WERI-Rb-1 (cell line): ENCODE measurements around the gene LTN1.
"Not testable (repeated sequence)": the region's sequence is repeated elsewhere in the genome, so short reads cannot be mapped to it uniquely, and the experiment has no call there.

ENCODE experiments used
- DNase-seq: peaks from one replicate; pipeline ENCODE4 v3.0.0-alpha.2; 2020
- H3K27ac ChIP-seq: fragments of 250-450 bp; sonication (Bioruptor Pico); 2 replicates; pipeline ENCODE4 v1.5.1; 2020; ENCODE audit warnings: mild to moderate bottlenecking, moderate library complexity
- H3K27me3 ChIP-seq: fragments of 250-450 bp; sonication (Bioruptor Pico); 2 replicates; pipeline ENCODE4 v1.5.1; 2021; ENCODE audit warnings: mild to moderate bottlenecking, low read depth, moderate library complexity; ENCODE audit not compliant: insufficient read depth, severe bottlenecking
- H3K36me3 ChIP-seq: fragments of 250-450 bp; sonication (Bioruptor Pico); 2 replicates; pipeline ENCODE4 v1.5.1; 2020; ENCODE audit warnings: mild to moderate bottlenecking, moderate library complexity
- H3K4me3 ChIP-seq: 2 replicates; pipeline ENCODE4 v1.5.1; 2011; ENCODE audit warnings: low read depth, mild to moderate bottlenecking, control low read depth, low read length
- H3K9me3 ChIP-seq: fragments of 250-450 bp; sonication (Bioruptor Pico); 2 replicates; pipeline ENCODE4 v1.5.1; 2021; ENCODE audit warnings: mild to moderate bottlenecking, moderate library complexity; ENCODE audit not compliant: severe bottlenecking
- CTCF ChIP-seq: IDR thresholded peaks from 2 replicates; pipeline ENCODE4 v1.5.1; 2011; ENCODE audit warnings: low read depth, mild to moderate bottlenecking, control low read depth, inconsistent platforms, low read length

LTN1 gene

GRCh38 chr21:28991861-28992525, 684 bp downstream of the LTN1 start:
- peak overlapping the region; percentile 79 for H3K4me3 ChIP-seq
- DNase-seq, result no peak
- peaks cover 8% of the 10 kb centered on the region for H3K36me3 ChIP-seq
- H3K27me3 ChIP-seq, result no peaks in the 10 kb centered on the region
- no peak for TF ChIP-seq CTCF
- peak overlapping the region; percentile 80 for H3K27ac ChIP-seq
- H3K9me3 ChIP-seq, result no peaks in the 10 kb centered on the region

- DNase-seq, H3K27ac ChIP-seq, H3K9me3 ChIP-seq, H3K4me3 ChIP-seq, H3K27me3 ChIP-seq: not testable (repeated sequence)
- peaks cover 42% of the 10 kb centered on the region for H3K36me3 ChIP-seq
Observed at GRCh38 chr21:28988146-28988545, 4.5 kb downstream of the LTN1 start.

GRCh38 chr21:28986677-28987076, 6.0 kb downstream of the LTN1 start:
- no peak for DNase-seq
- Histone ChIP-seq H3K4me3 (no peak overlapping the region), H3K9me3 (no peaks in the 10 kb centered on the region), H3K27ac (no peak overlapping the region), H3K36me3 (peaks cover 55% of the 10 kb centered on the region), H3K27me3 (no peaks in the 10 kb centered on the region)
- TF ChIP-seq CTCF, result no peak

- DNase-seq, result no peak
- Histone ChIP-seq H3K27me3 (no peaks in the 10 kb centered on the region), H3K4me3 (no peak overlapping the region), H3K36me3 (peaks cover 78% of the 10 kb centered on the region), H3K27ac (no peak overlapping the region), H3K9me3 (no peaks in the 10 kb centered on the region)
- TF ChIP-seq CTCF, result no peak
Observed at GRCh38 chr21:28982637-28983036, 10.0 kb downstream of the LTN1 start.

GRCh38 chr21:28979092-28979491, 13.6 kb downstream of the LTN1 start:
- no peak overlapping the region for H3K27ac ChIP-seq
- no peaks in the 10 kb centered on the region for H3K9me3 ChIP-seq
- H3K4me3 ChIP-seq, result no peak overlapping the region
- TF ChIP-seq CTCF, result no peak
- peaks cover 68% of the 10 kb centered on the region for H3K36me3 ChIP-seq
- DNase-seq, result no peak
- H3K27me3 ChIP-seq, result no peaks in the 10 kb centered on the region

GRCh38 chr21:28975397-28975796, 17.3 kb downstream of the LTN1 start:
- Histone ChIP-seq H3K27ac (no peak overlapping the region), H3K27me3 (no peaks in the 10 kb centered on the region), H3K9me3 (no peaks in the 10 kb centered on the region), H3K36me3 (peaks cover 36% of the 10 kb centered on the region), H3K4me3 (no peak overlapping the region)
- TF ChIP-seq CTCF, result no peak
- DNase-seq, result no peak
